ENCODE data around the gene ARRDC4. TPM values are rescaled to one million over a fixed set of nuclear protein-coding genes. Genes with fewer than 3 reads are reported as not detected.
"Not testable (repeated sequence)": the region's sequence is repeated elsewhere in the genome, so short reads cannot be mapped to it uniquely, and the experiment has no call there.

Gene ARRDC4
- total and polyA plus RNA-seq, 2 donors (not counting 3 experiments of a cell fraction or from before 2014, with no cell fraction given), result 0.97 to 1.2 TPM

DNA sequence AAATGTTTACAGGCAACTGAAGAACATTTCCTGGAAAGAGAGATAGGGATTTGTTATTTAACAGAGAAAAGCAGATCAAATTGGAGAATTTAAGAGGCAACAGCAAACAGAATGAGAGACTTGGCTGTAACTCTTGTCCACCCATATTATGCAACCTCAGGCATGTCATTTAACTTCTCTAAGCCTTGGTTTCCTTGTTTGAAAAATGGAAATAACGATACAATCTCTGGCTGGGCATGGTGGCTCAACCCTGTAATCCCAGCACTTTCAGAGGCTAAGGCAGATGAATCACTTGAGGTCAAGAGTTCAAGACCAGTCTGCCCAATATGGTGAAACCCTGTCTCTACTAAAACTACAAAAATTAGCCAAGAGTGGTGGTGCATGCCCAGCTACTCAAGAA lies 23.7 kb downstream of the ARRDC4 start:
- BruUV-seq (replicated peaks), result no TSS peak
- POLR2A ChIA-PET, result no interaction called here

GRCh38 chr15:97985979-97986378 lies 25.5 kb downstream of the ARRDC4 start:
- H3K9me1 ChIP-seq (replicated peaks; ENCODE audit: control insufficient read depth, extremely low read depth, insufficient read depth, low read length); H2AFZ ChIP-seq (ENCODE audit: low read depth, low read length); H3K4me1 ChIP-seq (ENCODE audit: control insufficient read depth, extremely low read depth, insufficient read depth, low read length); dilution Hi-C loops (cut with MboI; ENCODE audit: extremely low pct_ligation_motif_present, low sequenced_read_pairs); CTCF ChIA-PET; FAIRE-seq; intact Hi-C loops (cut with micrococcal nuclease); H3K9me3 ChIP-seq (replicated peaks; ENCODE audit: control insufficient read depth, insufficient read depth, low read length); H3K79me2 ChIP-seq (ENCODE audit: control insufficient read depth, insufficient read depth, low read length); DNase-seq (ENCODE audit: low read depth, low spot score); BruUV-seq (replicated peaks); POLR2A ChIA-PET; H3K36me3 ChIP-seq (ENCODE audit: control insufficient read depth in 2 of 2, extremely low read depth in 1 of 2, insufficient read depth in 2 of 2, low read length in 2 of 2); H3K4me2 ChIP-seq (ENCODE audit: insufficient read depth, low read length); H3K4me3 ChIP-seq (replicated peaks in 1 of 3; ENCODE audit: insufficient read depth in 1 of 3, low read depth in 1 of 3, low read length in 3 of 3); H3K27me3 ChIP-seq (ENCODE audit: control insufficient read depth in 2 of 2, insufficient read depth in 2 of 2, low read length in 2 of 2); H3K9ac ChIP-seq (replicated peaks; ENCODE audit: extremely low read depth, insufficient read depth, low read length); H3K27ac ChIP-seq (ENCODE audit: insufficient read depth, low read depth, low read length); H4K20me1 ChIP-seq (replicated peaks; ENCODE audit: control insufficient read depth, extremely low read depth, insufficient read depth, low read length): not testable (repeated sequence)

More for the DNA sequence above, 23.7 kb downstream of the ARRDC4 start:
- H3K9ac ChIP-seq (replicated peaks; ENCODE audit: extremely low read depth, insufficient read depth, low read length), result no peak overlapping the region
- no peaks in the 10 kb centered on the region for H3K79me2 ChIP-seq (ENCODE audit: control insufficient read depth, insufficient read depth, low read length)
- TF ChIP-seq FOS (IDR thresholded peaks at IDR 0.05; ENCODE audit: borderline replicate concordance, insufficient read depth, low read length) (no peak), POLR2AphosphoS5 (IDR thresholded peaks at IDR 0.05; ENCODE audit: insufficient read depth, low read depth, low read length) (no peak), POLR2A (IDR thresholded peaks at IDR 0.05; ENCODE audit: low read depth, low read length) (no peak), CTCF (IDR thresholded peaks at IDR 0.05; ENCODE audit: extremely low read depth in 1 of 2, insufficient read depth in 1 of 2, low read depth in 1 of 2, low read length in 2 of 2) (no peak), MAX (IDR thresholded peaks at IDR 0.05; ENCODE audit: insufficient read depth, insufficient read length) (no peak), MYC (IDR thresholded peaks at IDR 0.05; ENCODE audit: low read depth, low read length) (no peak), JUN (IDR thresholded peaks at IDR 0.05; ENCODE audit: borderline replicate concordance, insufficient read depth, insufficient read length, low read depth) (no peak)
- no peaks in the 10 kb centered on the region for H4K20me1 ChIP-seq (replicated peaks; ENCODE audit: control insufficient read depth, extremely low read depth, insufficient read depth, low read length)
- no peak overlapping the region for H2AFZ ChIP-seq (ENCODE audit: low read depth, low read length)
- no peak overlapping the region for H3K4me2 ChIP-seq (ENCODE audit: insufficient read depth, low read length)
- H3K9me3 ChIP-seq (replicated peaks; ENCODE audit: control insufficient read depth, insufficient read depth, low read length), result no peaks in the 10 kb centered on the region
- dilution Hi-C loops (cut with MboI; ENCODE audit: extremely low pct_ligation_motif_present, low sequenced_read_pairs), result no loop called here
- no peaks in the 10 kb centered on the region for H3K27me3 ChIP-seq (ENCODE audit: control insufficient read depth in 2 of 2, insufficient read depth in 2 of 2, low read length in 2 of 2)
- H3K27ac ChIP-seq (ENCODE audit: insufficient read depth, low read depth, low read length), result no peak overlapping the region
- intact Hi-C loops (cut with micrococcal nuclease), result no loop called here
- H3K4me3 ChIP-seq (replicated peaks in 1 of 3; ENCODE audit: insufficient read depth in 1 of 3, low read depth in 1 of 3, low read length in 3 of 3), result no peak overlapping the region
- no peaks in the 10 kb centered on the region for H3K36me3 ChIP-seq (ENCODE audit: control insufficient read depth in 2 of 2, extremely low read depth in 1 of 2, insufficient read depth in 2 of 2, low read length in 2 of 2)
- H3K9me1 ChIP-seq (replicated peaks; ENCODE audit: control insufficient read depth, extremely low read depth, insufficient read depth, low read length), result no peaks in the 10 kb centered on the region
- CTCF ChIA-PET, result no interaction called here
- FAIRE-seq (no peak), DNase-seq (ENCODE audit: low read depth, low spot score) (no peak)
- no peaks in the 10 kb centered on the region for H3K4me1 ChIP-seq (ENCODE audit: control insufficient read depth, extremely low read depth, insufficient read depth, low read length)
